ENCODE results near the gene ZNF689. TPM values are rescaled to one million over a fixed set of nuclear protein-coding genes. Genes with fewer than 3 reads are reported as not detected.
A peak's percentile ranks its signal among the peaks of the same experiment; 100 is the strongest.

Gene ZNF689
- total and polyA plus RNA-seq, 2 of the 13 experiments (the other 11 are each of a cell fraction or from before 2014, with no cell fraction given): 9.7 to 19.5 TPM

- TF ChIP-seq ZNF160 (CRISPR knock-in tag; IDR thresholded peaks at IDR 0.05): no peak; the same call in none of the 2 replicates
- peak; percentile 93 for TF ChIP-seq NR2C2 (CRISPR knock-in tag; IDR thresholded peaks at IDR 0.05; ENCODE audit: borderline replicate concordance)
- peak; percentile 92 for TF ChIP-seq ZNF335 (CRISPR knock-in tag; IDR thresholded peaks at IDR 0.05)
- TF ChIP-seq PTBP1 (IDR thresholded peaks at IDR 0.05; ENCODE audit: low read depth, low read length, poor library complexity, severe bottlenecking): peak; percentile 33
- peak; percentile 24; the same call in 1 of the 2 replicates for TF ChIP-seq ZNF572 (CRISPR knock-in tag; IDR thresholded peaks at IDR 0.05)
- peak; percentile 90 for TF ChIP-seq ZNF580 (CRISPR knock-in tag; IDR thresholded peaks at IDR 0.05; ENCODE audit: borderline replicate concordance, low read depth)
- peak; percentile 61; the same call in 1 of the 2 replicates for TF ChIP-seq ZNF790 (CRISPR knock-in tag; IDR thresholded peaks at IDR 0.05; ENCODE audit: borderline replicate concordance)
- TF ChIP-seq MED1 (CRISPR knock-in tag; IDR thresholded peaks at IDR 0.05): peak; percentile 85
- TF ChIP-seq MED8 (CRISPR knock-in tag; IDR thresholded peaks at IDR 0.05; ENCODE audit: insufficient replicate concordance): peak; percentile 74
- TF ChIP-seq CREB3 (CRISPR knock-in tag; IDR thresholded peaks at IDR 0.05): peak; percentile 95; the same call in 1 of the 2 replicates
- TF ChIP-seq MAX (IDR thresholded peaks at IDR 0.05): peak; percentile 90
- peak; percentile 74; the same call in 1 of the 2 replicates for TF ChIP-seq MLX (CRISPR knock-in tag; IDR thresholded peaks at IDR 0.05)
- TF ChIP-seq ZNF883 (CRISPR knock-in tag; IDR thresholded peaks at IDR 0.05; ENCODE audit: not compliant biosample characterization): peak; percentile 94
- no peak for TF ChIP-seq BCLAF1 (IDR thresholded peaks at IDR 0.05)
- TF ChIP-seq HBP1 (CRISPR knock-in tag; IDR thresholded peaks at IDR 0.05; ENCODE audit: low read depth): peak; percentile 84
- no peak for TF ChIP-seq NBN (conservative IDR thresholded peaks at IDR 0.05)
- TF ChIP-seq PLRG1 (conservative IDR thresholded peaks at IDR 0.05): no peak
- peak; percentile 96; the same call in 1 of the 2 replicates for TF ChIP-seq ZNF414 (CRISPR knock-in tag; IDR thresholded peaks at IDR 0.05)
- peak; percentile 74 for TF ChIP-seq FOXJ3 (CRISPR knock-in tag; IDR thresholded peaks at IDR 0.05; ENCODE audit: borderline replicate concordance)
- peak; percentile 8; the same call in 1 of the 2 replicates for TF ChIP-seq CEBPG (CRISPR knock-in tag; IDR thresholded peaks at IDR 0.05)
Observed at GRCh38 chr16:30609926-30610839, at the start of gene ZNF689 (continued).

Data from HepG2 (cell line).